ENCODE measurements around the gene A2M.

A2M gene

GRCh38 chr12:9120487-9121184 is 4.9 kb upstream of the A2M start:
- DNase-seq: no peak

- no peak for DNase-seq
These were observed 2.4 kb upstream of the A2M start for GRCh38 chr12:9118158-9118557.

- no peak for DNase-seq
These were observed 773 bp downstream of the A2M start for GRCh38 chr12:9114946-9115345.

GRCh38 chr12:9113987-9114309 is 1.8 kb downstream of the A2M start:
- DNase-seq: no peak

- no peak for DNase-seq
These were observed 2.3 kb downstream of the A2M start for GRCh38 chr12:9113296-9113986.

GRCh38 chr12:9112076-9112853 is 3.5 kb downstream of the A2M start:
- no peak for DNase-seq

- DNase-seq: no peak
These were observed 4.2 kb downstream of the A2M start for GRCh38 chr12:9111525-9111924.

- no peak for DNase-seq
These were observed 5.8 kb downstream of the A2M start for GRCh38 chr12:9109737-9110491.

- no peak for DNase-seq
These were observed 6.6 kb downstream of the A2M start for GRCh38 chr12:9109213-9109522.

- DNase-seq: no peak
These were observed 7.1 kb downstream of the A2M start for GRCh38 chr12:9108504-9109212.

GRCh38 chr12:9107542-9107873 is 8.2 kb downstream of the A2M start:
- no peak for DNase-seq

GRCh38 chr12:9106610-9107541 is 8.8 kb downstream of the A2M start:
- no peak for DNase-seq

GRCh38 chr12:9106067-9106466 is 9.7 kb downstream of the A2M start:
- DNase-seq: no peak

GRCh38 chr12:9104767-9105423 is 10.8 kb downstream of the A2M start:
- no peak for DNase-seq

GRCh38 chr12:9104087-9104486 is 11.6 kb downstream of the A2M start:
- no peak for DNase-seq

GRCh38 chr12:9103050-9103849 is 12.5 kb downstream of the A2M start:
- DNase-seq: no peak

GRCh38 chr12:9101018-9101687 is 14.6 kb downstream of the A2M start:
- DNase-seq: no peak

- no peak for DNase-seq
These were observed 16.0 kb downstream of the A2M start for GRCh38 chr12:9099552-9100190.

GRCh38 chr12:9098463-9099026 is 17.2 kb downstream of the A2M start:
- DNase-seq: no peak
